Effector CD8-positive, alpha-beta T cell (primary cell): Measurements from ENCODE around the gene SRRD.
"Not testable (repeated sequence)": the region's sequence is repeated elsewhere in the genome, so short reads cannot be mapped to it uniquely, and the experiment has no call there.

ENCODE experiments used
- DNase-seq: peaks from one replicate; lab custom pipeline; 2025; lab: John Stamatoyannopoulos, UW

Gene SRRD

DNA sequence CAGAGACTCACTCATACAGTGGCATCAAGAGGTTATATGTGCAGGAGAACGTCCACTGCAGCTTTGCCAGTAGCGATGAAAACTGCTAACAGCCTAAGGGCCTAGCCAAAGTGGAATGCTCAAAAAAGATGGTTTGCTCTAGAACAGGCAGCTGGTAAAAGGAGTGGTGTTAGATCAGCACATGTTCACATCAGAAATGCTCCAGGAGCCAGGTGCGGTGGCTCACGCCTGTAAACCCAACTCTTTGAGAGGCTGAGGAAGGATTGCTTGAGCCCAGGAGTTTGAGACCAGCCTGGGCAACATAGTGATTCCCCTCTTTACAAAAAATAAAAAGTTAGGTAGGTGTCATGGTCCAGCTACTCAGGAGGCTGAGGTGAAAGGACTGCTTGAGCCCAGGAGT is 38.9 kb downstream of the SRRD start:
- no peak for DNase-seq

DNA sequence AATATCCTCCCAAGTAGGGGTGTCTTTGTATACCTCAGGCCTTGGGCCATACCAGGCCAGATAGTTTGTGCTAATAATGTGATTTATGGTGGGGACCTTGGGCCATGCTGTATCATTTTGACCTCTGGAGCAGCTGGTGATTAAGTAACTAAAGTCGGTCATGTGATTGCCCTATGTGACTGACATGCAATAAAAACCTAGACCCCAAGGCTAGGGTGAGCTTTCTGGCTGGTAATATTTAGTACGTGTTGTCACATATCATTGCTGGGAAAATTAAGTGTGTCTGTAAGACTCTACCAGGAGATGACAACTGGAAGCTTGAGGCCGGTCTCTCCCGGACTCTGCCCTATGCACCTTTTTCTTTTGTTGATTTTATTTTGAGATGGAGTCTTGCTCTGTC is 41.2 kb downstream of the SRRD start:
- no peak for DNase-seq

- DNase-seq, result no peak
Measured at GRCh38 chr22:26525946-26526564, 42.4 kb downstream of the SRRD start.

DNA sequence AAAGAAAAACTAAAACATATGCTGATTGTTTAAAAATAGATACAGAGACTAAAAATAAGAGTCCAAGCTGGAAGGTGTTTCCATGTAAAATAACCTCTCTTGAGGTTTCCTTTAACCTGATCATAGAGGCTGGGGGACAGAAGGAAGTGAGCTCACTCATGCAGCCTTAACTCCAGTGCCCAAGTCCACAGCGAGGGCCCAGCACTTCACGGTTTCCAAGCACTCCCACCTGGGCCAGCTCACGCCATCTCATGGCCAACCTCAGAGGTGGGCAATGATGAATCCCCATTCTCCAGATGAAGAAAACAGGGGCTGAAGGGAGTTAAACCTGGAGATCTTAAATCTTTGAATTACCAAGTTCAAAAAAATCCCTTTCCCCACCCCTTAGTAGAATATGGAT is 43.5 kb downstream of the SRRD start:
- no peak for DNase-seq

- no peak for DNase-seq
Measured at GRCh38 chr22:26527574-26528465, 44.1 kb downstream of the SRRD start.

DNA sequence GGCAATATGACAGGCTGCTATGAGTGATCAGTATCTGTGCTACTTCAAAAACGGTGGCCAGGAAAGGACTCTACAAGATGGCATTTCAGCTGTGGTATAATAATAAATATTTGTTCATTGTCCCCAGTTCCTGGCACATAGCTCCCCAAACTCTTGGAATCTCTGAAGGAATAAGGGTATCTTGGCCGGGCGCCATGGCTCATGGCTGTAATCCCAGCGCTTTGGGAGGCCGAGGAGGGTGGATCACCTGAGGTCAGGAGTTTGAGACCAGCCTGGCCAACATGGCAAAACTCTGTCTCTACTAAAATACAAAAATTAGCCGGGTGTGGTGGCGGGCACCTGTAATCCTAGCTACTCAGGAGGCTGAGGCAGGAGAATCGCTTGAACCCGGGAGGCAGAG is 44.8 kb downstream of the SRRD start:
- DNase-seq, result not testable (repeated sequence)

DNA sequence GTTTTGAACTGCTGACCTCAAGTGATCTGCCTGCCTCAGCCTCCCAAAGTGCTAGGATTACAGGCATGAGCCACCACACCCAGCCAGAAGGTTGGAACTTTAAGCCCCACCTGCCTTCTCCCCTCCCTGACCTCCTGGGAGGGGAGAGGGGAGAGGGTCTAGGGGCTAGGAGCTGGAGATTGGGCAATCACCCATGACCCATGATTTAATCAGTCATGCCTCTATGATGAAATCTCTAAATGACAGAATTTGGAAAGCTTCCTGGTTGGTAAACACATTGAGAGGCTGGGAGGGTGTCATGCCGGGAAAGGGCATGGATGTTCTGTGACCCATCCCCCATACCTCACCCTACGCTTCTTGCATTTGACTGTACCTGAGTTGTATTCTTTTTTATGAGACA is 45.7 kb downstream of the SRRD start:
- DNase-seq, result no peak

GRCh38 chr22:26534171-26534855 is 50.6 kb downstream of the SRRD start:
- DNase-seq, result no peak

DNA sequence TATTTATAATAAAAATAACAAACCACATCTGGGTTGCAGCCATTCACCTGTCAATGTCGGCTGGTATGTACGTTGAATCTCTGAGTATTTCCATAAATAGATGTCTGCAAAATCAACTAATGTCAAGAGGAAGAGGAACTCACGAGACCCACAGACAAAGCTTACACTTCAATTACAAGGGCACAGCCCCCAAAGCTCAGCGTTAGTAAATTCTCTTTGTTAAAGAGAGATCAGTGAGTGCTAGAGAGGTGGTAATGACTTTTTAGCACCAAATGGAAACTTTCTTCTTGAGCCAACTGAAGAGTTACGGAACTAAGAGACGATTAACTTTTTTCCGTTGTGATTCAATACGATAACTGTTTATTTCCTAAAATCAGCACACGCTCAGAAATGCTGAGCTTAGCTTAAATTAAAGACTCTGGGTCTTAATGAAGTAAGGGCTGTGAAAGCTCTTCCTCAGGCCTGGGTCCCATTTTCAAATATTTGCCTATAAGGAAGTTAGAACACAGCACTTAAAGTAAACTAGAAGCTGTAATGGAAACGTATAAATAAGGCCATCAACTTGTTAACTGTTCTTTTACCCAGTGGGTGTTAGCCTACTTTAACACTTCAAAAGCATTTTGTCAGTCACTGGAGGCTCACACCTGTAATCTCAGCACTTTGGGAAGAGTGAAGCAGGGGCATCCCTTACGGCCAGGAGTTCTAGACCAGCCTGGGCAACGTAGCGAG is 51.4 kb downstream of the SRRD start:
- DNase-seq, result no peak

DNA sequence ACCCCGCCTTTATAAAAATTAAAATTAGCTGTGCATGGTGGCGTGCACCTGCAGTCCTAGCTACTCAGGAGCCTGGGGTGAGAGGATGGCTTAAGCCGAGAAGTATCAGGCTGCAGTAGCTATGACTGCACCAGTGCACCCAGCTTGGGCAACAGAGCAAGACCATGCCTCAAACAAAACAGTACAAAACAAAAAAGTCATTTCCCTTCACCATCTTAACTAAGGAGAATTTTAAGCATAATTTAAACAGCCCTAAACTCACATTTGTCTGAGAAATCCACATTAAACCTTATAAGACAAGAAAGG is 51.9 kb downstream of the SRRD start:
- no peak for DNase-seq

DNA sequence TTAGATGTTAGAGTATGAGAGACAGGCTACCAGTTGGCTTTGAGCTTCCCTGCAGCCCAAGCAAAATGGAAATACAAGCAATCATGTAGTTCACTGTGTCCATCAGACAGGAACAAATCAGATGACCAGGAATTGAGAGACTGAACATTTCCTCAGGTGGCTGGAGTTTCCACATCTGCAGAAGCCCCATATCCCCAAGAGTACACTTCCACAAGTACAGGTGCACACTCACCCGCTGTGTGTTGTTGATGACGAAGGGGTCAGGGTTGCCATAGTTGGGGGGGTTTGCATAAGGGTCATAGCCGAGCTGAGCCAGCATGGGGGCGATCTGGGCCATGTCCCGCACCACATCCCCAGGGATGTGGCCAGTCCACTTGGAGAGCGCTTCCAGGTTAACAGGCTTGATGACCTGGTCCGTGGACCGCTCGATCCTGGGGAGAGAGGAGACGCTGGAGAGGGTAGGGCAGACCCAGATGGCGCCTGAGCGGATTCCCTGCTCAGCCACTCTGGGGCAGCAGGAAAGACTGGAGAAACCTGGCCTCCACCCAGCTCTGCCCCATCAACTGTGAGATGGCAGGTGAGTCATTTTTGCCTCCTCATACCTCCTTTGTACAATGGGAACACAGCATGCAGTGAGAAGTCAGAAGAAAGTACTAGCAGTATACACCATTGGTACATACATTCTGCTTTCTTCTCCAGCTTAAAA is 52.5 kb downstream of the SRRD start:
- DNase-seq, result no peak

DNA sequence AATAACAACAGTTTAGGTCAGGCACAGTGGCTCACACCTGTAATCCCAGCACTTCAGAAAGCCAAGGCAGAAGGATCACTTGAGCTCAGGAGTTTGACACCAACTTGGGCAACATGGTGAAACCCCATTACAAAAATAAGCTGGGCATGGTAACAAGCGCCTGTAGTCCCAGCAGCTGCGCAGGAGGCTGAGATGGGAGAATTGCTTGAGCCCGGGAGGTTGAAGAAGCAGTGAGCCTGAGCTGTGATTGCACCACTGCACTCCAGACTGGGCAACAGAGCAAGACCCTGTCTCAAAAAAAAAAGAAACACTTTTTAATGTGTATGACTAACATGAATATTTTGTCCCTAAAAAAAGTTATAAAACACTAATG is 53.1 kb downstream of the SRRD start:
- DNase-seq, result no peak

DNA sequence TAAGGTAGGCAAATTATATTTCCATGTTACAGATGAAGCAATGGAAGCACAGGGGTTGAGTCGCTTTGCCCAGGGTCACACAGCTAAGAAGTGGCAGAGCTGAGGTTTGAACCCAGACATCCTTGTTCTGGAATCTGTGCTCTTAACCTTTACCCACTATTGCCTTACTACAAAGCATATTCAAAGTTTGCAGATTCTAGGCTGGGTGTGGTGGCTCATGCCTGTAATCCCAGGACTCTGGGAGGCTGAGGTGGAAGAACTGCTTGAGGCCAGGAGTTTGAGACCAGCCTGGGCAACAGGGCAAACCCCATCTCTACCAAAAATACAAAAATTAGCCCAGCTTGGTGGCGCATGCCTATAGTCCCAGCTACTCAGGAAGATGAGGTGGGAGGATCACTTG is 56.4 kb downstream of the SRRD start:
- DNase-seq, result no peak

- no peak for DNase-seq
Measured at GRCh38 chr22:26541167-26541819, 57.6 kb downstream of the SRRD start.

DNA sequence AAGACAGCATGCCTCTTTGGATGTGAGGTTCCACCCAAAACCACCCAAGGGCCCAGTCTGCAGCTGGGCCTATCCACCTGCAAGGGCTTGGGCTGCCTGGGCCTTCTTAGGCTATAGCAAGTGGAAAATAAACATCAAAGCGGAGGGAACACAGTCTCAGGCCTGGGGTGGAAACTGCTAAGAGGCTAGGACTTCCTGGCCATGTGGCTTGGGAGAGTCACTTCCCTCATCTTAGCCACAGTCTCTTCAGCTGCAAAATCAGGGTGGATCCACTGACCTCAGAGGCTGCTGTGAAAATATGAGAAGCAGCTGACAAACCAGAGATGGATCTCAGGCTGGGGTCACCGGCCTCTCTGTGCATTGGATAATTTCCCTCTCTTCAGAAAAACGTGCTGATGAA is 59.2 kb downstream of the SRRD start:
- DNase-seq, result no peak
